Transverse colon (tissue), 3 donors: Measurements from ENCODE around the gene CREB5.

Experiments used
- EP300 ChIP-seq: sonication (generic); formaldehyde crosslinking; IDR thresholded peaks from one replicate; pipeline ENCODE4 v1.6.1; 2017; ENCODE audit warnings: antibody characterized with exemption, low read depth
- TF ChIP-seq, protein P1 (sequence below), 5 experiments: fragments of 200-600 bp in 3 of 5; fragments of 450-650 bp in 2 of 5; sonication (generic) in 3 of 5; IDR thresholded peaks; 1 replicate in 2 of 5; 2 replicates in 3 of 5; pipeline ENCODE4 v1.5.1; 2016 to 2017; ENCODE audit warnings: antibody characterized with exemption in 5 of 5, inconsistent platforms in 3 of 5, mild to moderate bottlenecking in 2 of 5, moderate library complexity in 1 of 5

GRCh38 chr7:28570970-28571288, 158.6 kb downstream of the CREB5 start:
- TF ChIP-seq EP300 = no peak
- TF ChIP-seq, protein P1, sequence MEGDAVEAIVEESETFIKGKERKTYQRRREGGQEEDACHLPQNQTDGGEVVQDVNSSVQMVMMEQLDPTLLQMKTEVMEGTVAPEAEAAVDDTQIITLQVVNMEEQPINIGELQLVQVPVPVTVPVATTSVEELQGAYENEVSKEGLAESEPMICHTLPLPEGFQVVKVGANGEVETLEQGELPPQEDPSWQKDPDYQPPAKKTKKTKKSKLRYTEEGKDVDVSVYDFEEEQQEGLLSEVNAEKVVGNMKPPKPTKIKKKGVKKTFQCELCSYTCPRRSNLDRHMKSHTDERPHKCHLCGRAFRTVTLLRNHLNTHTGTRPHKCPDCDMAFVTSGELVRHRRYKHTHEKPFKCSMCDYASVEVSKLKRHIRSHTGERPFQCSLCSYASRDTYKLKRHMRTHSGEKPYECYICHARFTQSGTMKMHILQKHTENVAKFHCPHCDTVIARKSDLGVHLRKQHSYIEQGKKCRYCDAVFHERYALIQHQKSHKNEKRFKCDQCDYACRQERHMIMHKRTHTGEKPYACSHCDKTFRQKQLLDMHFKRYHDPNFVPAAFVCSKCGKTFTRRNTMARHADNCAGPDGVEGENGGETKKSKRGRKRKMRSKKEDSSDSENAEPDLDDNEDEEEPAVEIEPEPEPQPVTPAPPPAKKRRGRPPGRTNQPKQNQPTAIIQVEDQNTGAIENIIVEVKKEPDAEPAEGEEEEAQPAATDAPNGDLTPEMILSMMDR (IDR thresholded peaks at IDR 0.05) = no peak
